Measurements from ENCODE around the gene BFSP2. TPM values are rescaled to one million over a fixed set of nuclear protein-coding genes. Genes with fewer than 3 reads are reported as not detected.
"Not testable (repeated sequence)": the region's sequence is repeated elsewhere in the genome, so short reads cannot be mapped to it uniquely, and the experiment has no call there.

BFSP2 gene
- total RNA-seq, 2 experiments from 2014 or later: not detected

GRCh38 chr3:133476971-133477375, 77.1 kb downstream of the BFSP2 start:
- Mint-ChIP-seq H3K4me1 (ENCODE audit: low read depth) (peaks cover 51% of the 10 kb centered on the region), H3K36me3 (ENCODE audit: low read depth) (no peaks in the 10 kb centered on the region), H3K9me3 (no peaks in the 10 kb centered on the region), H3K27ac (no peak overlapping the region), H3K4me3 (no peak overlapping the region), H3K27me3 (ENCODE audit: low read depth) (no peaks in the 10 kb centered on the region)
- intact Hi-C loops (cut with micrococcal nuclease): no loop called here
- CTCF ChIA-PET: interaction anchor here (0.5 kb wide), 1 partner anchor 753 kb away, joined by 3 read pairs; no protein-coding TSS in a partner anchor
- no peak for DNase-seq

DNA sequence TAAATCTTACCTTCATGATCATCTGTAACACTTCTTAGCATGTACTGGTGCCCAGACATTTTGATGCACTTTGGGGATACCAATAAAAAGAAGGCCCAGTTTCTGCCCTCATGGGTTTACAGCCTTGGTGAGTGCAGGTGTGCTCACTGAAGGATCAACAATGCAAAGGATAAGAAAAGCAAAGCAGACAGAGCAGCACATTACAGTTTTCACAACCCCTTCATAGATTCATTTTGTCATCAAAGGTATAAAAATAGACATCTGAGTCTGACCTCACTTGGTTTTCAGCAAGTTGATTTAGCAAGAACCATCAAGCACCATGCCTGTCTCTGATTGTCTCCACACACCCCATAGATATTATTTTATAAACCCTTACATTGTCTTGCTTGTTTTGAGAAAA, 77.6 kb downstream of the BFSP2 start:
- DNase-seq: no peak
- Mint-ChIP-seq H3K4me3 (no peak overlapping the region), H3K4me1 (ENCODE audit: low read depth) (peaks cover 51% of the 10 kb centered on the region), H3K36me3 (ENCODE audit: low read depth) (no peaks in the 10 kb centered on the region), H3K27me3 (ENCODE audit: low read depth) (no peaks in the 10 kb centered on the region), H3K27ac (no peak overlapping the region), H3K9me3 (no peaks in the 10 kb centered on the region)
- CTCF ChIA-PET: interaction anchor here (0.5 to 2.7 kb wide), 2 partner anchors 11 to 753 kb away, joined by 3 to 18 read pairs; no protein-coding TSS in a partner anchor
- intact Hi-C loops (cut with micrococcal nuclease): no loop called here

DNA sequence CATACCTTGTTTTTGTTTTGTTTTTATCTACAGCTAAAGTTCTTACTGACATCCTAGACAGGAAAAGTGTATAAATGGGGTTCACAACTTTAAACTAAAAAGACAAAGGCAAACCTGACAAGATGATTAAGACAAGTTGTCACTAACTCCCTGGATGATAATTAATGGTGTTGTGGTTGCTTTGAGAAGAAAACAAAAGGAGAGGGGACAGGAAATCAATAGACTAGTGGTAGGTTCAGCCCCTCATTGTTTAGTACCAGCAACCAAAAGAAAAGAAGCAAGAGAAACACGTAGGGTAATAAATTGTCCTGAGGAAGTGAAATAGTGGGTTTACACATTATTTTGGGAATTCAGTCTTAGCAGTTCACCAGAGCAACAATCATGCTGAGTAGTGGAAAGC, 78.8 kb downstream of the BFSP2 start:
- Mint-ChIP-seq H3K27ac (no peak overlapping the region), H3K27me3 (ENCODE audit: low read depth) (no peaks in the 10 kb centered on the region), H3K9me3 (no peaks in the 10 kb centered on the region), H3K4me3 (no peak overlapping the region), H3K4me1 (ENCODE audit: low read depth) (peaks cover 51% of the 10 kb centered on the region), H3K36me3 (ENCODE audit: low read depth) (no peaks in the 10 kb centered on the region)
- intact Hi-C loops (cut with micrococcal nuclease): no loop called here
- CTCF ChIA-PET: interaction anchor here (2.7 kb wide), 1 partner anchor 10 kb away, joined by 18 read pairs; no protein-coding TSS in a partner anchor
- no peak for DNase-seq

GRCh38 chr3:133479401-133479800, 79.5 kb downstream of the BFSP2 start:
- intact Hi-C loops (cut with micrococcal nuclease): no loop called here
- no peaks in the 10 kb centered on the region for H3K27me3 Mint-ChIP-seq (ENCODE audit: low read depth)
- H3K4me3 Mint-ChIP-seq: no peak overlapping the region
- CTCF ChIA-PET: interaction anchor here (2.6 to 2.7 kb wide), 2 partner anchors 9 to 99 kb away, joined by 8 to 18 read pairs; no protein-coding TSS in a partner anchor
- H3K9me3 Mint-ChIP-seq: no peaks in the 10 kb centered on the region
- no peak overlapping the region for H3K27ac Mint-ChIP-seq
- H3K36me3 Mint-ChIP-seq (ENCODE audit: low read depth): no peaks in the 10 kb centered on the region
- peaks cover 47% of the 10 kb centered on the region for H3K4me1 Mint-ChIP-seq (ENCODE audit: low read depth)
- no peak for DNase-seq

DNA sequence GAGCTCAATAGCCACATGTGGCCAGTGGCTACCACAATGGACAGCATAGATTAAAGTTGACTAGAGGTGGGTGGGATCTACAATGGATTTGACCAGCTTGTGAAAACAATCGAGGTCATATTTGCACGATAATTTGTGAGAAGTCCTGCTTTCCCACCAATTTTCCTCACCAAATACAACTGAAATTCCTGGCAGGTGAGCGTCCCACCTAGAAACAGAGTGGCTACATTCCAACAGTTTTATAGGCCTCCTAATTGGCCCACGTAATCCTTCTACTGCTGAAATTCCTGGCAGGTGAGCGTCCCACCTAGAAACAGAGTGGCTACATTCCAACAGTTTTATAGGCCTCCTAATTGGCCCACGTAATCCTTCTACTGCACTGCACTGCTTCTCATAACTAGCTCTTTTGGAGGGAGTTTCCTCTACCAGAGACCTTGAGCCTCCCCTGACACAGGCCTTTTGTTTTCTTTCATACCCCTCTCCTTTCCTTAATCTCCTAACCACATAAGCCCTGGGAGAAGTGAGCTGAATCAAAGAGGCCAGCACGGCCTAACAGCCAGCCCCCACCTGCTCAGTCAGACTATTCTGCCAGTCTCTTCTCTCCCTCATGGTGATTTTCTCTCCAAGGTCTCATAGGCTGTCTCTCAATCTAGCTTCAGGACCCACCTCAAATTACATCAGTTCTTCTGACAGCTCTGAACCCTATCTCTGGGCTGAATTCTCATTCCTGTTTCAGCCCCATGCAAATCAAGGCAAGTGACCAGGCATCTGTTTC, 80.2 kb downstream of the BFSP2 start:
- H3K27ac Mint-ChIP-seq: no peak overlapping the region
- no peak for DNase-seq
- CTCF ChIA-PET: interaction anchor here (0.6 to 2.7 kb wide), 6 partner anchors 8 to 921 kb away, joined by 3 to 18 read pairs (median 4); no protein-coding TSS in a partner anchor
- H3K9me3 Mint-ChIP-seq: no peaks in the 10 kb centered on the region
- H3K4me3 Mint-ChIP-seq: no peak overlapping the region
- H3K27me3 Mint-ChIP-seq (ENCODE audit: low read depth): no peaks in the 10 kb centered on the region
- no peaks in the 10 kb centered on the region for H3K36me3 Mint-ChIP-seq (ENCODE audit: low read depth)
- H3K4me1 Mint-ChIP-seq (ENCODE audit: low read depth): peaks cover 41% of the 10 kb centered on the region
- intact Hi-C loops (cut with micrococcal nuclease): no loop called here

DNA sequence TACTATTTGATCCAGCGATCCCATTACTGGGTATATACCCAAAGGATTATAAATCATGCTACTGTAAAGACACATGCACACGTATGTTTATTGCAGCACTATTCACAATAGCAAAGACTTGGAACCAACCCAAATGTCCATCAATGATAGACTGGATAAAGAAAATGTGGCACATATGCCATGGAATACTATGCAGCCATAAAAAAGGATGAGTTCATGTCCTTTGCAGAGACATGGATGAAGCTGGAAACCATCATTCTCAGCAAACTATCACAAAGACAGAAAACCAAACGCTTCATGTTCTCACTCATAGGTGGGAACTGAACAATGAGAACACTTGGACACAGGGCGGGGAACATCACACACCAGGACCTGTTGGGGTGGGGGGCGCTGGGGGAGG, 82.6 kb downstream of the BFSP2 start:
- H3K9me3 Mint-ChIP-seq; H3K4me3 Mint-ChIP-seq; intact Hi-C loops (cut with micrococcal nuclease): not testable (repeated sequence)

DNA sequence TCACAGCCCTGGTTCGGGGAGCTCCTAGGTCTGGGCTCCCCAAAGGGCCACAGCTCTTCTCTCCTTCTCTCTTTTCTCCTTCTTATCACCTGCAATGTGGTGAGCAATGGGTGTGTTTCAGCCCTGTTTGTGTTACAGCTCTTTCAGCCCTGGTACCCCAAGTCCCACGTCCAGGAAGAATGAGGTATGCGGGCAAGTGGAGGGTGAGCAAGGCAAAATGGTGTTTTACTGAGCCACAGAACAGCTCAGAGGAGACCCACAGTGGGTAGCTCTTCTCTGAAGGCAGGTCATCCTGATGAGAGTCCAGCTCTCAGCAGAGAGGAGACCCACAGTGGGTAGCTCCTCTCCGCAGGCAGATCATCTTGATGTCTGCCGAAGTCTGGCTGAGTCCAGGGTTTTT, 86.8 kb downstream of the BFSP2 start:
- intact Hi-C loops (cut with micrococcal nuclease): no loop called here
- Mint-ChIP-seq H3K4me3 (no peak overlapping the region), H3K4me1 (ENCODE audit: low read depth) (peaks cover 35% of the 10 kb centered on the region), H3K36me3 (ENCODE audit: low read depth) (no peaks in the 10 kb centered on the region), H3K9me3 (peaks cover 2% of the 10 kb centered on the region), H3K27me3 (ENCODE audit: low read depth) (no peaks in the 10 kb centered on the region), H3K27ac (no peak overlapping the region)
- no peak for DNase-seq
- CTCF ChIA-PET: interaction anchor here (1.2 to 7.3 kb wide), 6 partner anchors 13 to 111 kb away, joined by 3 to 72 read pairs (median 14); partner anchors contain the start of gene CDV3

More for the DNA sequence above, 82.6 kb downstream of the BFSP2 start:
- H3K4me1 Mint-ChIP-seq (ENCODE audit: low read depth): peaks cover 20% of the 10 kb centered on the region
- H3K36me3 Mint-ChIP-seq (ENCODE audit: low read depth); H3K27ac Mint-ChIP-seq; CTCF ChIA-PET; DNase-seq; H3K27me3 Mint-ChIP-seq (ENCODE audit: low read depth): not testable (repeated sequence)

DNA sequence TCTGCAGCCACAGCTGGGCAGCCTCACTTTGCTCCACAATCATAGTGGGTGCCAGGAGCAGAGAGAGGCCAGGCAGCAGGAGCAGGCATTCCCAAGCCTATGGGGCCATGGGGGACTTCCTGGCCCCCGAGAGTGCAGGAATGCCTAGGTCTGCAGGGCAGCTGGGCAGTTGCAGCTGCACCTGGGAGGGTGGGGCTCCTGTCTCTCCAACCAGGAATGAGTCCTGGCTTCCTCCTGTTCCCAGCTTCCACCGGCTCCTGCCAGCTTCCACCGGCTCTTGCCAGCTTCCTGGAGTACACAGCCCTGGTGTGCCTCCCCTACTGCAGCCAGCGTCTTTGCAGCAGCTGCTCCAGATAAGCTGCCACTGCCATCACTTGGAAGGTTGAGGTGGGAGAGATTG, 87.3 kb downstream of the BFSP2 start:
- Mint-ChIP-seq H3K9me3 (peaks cover 2% of the 10 kb centered on the region), H3K4me3 (no peak overlapping the region), H3K4me1 (ENCODE audit: low read depth) (peaks cover 41% of the 10 kb centered on the region), H3K36me3 (ENCODE audit: low read depth) (no peaks in the 10 kb centered on the region), H3K27me3 (ENCODE audit: low read depth) (no peaks in the 10 kb centered on the region), H3K27ac (no peak overlapping the region)
- intact Hi-C loops (cut with micrococcal nuclease): no loop called here
- CTCF ChIA-PET: interaction anchor here (0.7 to 7.3 kb wide), 12 partner anchors 8 to 281 kb away, joined by 3 to 72 read pairs (median 11); partner anchors contain the start of gene CDV3
- DNase-seq: no peak

- Mint-ChIP-seq H3K27ac (no peak overlapping the region), H3K36me3 (ENCODE audit: low read depth) (no peaks in the 10 kb centered on the region), H3K4me3 (no peak overlapping the region), H3K27me3 (ENCODE audit: low read depth) (no peaks in the 10 kb centered on the region), H3K4me1 (ENCODE audit: low read depth) (peaks cover 49% of the 10 kb centered on the region), H3K9me3 (peaks cover 2% of the 10 kb centered on the region)
- DNase-seq: peak; percentile 72
- CTCF ChIA-PET: interaction anchor here (0.7 to 7.3 kb wide), 25 partner anchors 9 to 440 kb away, joined by 3 to 72 read pairs (median 5); partner anchors contain the start of gene CDV3
- intact Hi-C loops (cut with micrococcal nuclease): loop anchor here (1.0 to 2.0 kb wide), 3 partner anchors 18 to 319 kb away; no protein-coding TSS in a partner anchor
Observed at GRCh38 chr3:133487920-133488540, 88.2 kb downstream of the BFSP2 start.

DNA sequence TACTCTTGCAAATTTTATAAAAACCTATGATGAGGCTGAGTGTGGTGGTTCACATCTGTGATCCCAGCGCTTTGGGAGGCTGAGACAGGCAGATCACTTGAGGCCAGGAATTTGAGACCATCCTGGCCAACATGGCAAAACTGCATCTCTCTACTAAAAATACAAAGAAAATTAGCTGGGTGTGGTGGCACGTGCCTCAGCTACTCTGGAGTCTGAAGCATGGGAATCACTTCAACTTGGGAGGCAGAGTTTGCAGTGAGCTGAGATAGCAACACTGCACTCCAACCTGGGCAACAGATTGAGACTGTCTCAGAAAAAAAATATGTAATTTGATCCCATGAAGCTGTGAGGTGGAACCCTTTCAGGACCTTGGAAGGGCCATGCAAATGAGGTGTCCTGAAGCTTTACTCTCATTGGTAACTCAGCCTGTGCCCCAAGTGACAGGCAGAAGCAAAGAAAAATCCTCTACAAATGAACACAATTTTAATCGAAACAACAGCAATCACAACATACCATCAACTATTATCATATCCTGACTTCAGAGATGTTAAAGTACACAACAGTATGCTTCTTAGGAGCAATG, 89.0 kb downstream of the BFSP2 start:
- no peak overlapping the region for H3K4me3 Mint-ChIP-seq
- H3K27me3 Mint-ChIP-seq (ENCODE audit: low read depth): no peaks in the 10 kb centered on the region
- intact Hi-C loops (cut with micrococcal nuclease): loop anchor here (1.0 to 2.0 kb wide), 3 partner anchors 17 to 318 kb away; no protein-coding TSS in a partner anchor
- no peaks in the 10 kb centered on the region for H3K36me3 Mint-ChIP-seq (ENCODE audit: low read depth)
- H3K9me3 Mint-ChIP-seq: peaks cover 2% of the 10 kb centered on the region
- no peak for DNase-seq
- H3K27ac Mint-ChIP-seq: no peak overlapping the region
- CTCF ChIA-PET: interaction anchor here (0.5 to 7.3 kb wide), 24 partner anchors 10 to 439 kb away, joined by 3 to 72 read pairs (median 5); partner anchors contain the start of gene CDV3
- peaks cover 52% of the 10 kb centered on the region for H3K4me1 Mint-ChIP-seq (ENCODE audit: low read depth)

DNA sequence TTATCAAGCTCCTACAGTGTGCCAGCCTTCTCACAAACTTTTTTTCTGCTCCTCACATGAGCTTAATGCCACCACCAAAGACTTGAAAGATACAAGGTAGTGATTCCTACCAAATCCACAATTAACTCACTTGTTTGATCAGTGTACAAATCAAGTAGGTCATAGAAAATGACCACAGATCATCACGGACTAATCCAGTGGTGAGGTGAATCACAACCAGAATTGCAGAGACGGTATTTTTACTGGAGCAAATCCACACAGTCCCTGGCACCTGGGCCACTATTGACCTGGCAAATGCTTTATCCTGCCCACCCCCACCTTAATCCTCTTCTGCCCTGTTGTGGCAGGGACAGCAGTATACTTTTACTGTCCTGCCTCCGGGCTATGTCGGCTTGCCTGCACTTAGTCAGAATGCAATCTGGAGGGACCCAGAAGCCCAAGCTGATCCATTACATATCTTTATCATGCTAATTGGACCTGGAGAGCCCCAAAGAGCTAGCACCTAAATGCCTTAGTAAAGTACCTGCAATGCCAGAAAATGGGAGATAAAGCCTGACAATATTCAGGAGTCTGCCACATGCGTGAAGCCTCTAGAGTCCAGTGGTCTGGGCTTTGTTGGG, 89.7 kb downstream of the BFSP2 start:
- Mint-ChIP-seq H3K27ac (no peak overlapping the region), H3K36me3 (ENCODE audit: low read depth) (no peaks in the 10 kb centered on the region), H3K4me3 (no peak overlapping the region), H3K4me1 (ENCODE audit: low read depth) (peaks cover 52% of the 10 kb centered on the region), H3K9me3 (peaks cover 2% of the 10 kb centered on the region), H3K27me3 (ENCODE audit: low read depth) (no peaks in the 10 kb centered on the region)
- CTCF ChIA-PET: interaction anchor here (1.0 to 7.3 kb wide), 16 partner anchors 9 to 168 kb away, joined by 3 to 72 read pairs (median 7); partner anchors contain the start of gene CDV3
- no peak for DNase-seq
- intact Hi-C loops (cut with micrococcal nuclease): loop anchor here (1.0 to 10.0 kb wide), 7 partner anchors 14 to 998 kb away; partner anchors contain the start of genes ANAPC13, CEP63 and NPHP3

Data from activated naive CD4-positive, alpha-beta T cell treated with anti-CD3 and anti-CD28 coated beads for 36 hours (primary cell).